RKO (cell line): ENCODE results near the gene CLEC2B.

Source experiments
- DNase-seq: peaks from one replicate; pipeline ENCODE4 v3.0.0-alpha.2; 2016; ENCODE audit warnings: low spot score

CLEC2B gene

DNA sequence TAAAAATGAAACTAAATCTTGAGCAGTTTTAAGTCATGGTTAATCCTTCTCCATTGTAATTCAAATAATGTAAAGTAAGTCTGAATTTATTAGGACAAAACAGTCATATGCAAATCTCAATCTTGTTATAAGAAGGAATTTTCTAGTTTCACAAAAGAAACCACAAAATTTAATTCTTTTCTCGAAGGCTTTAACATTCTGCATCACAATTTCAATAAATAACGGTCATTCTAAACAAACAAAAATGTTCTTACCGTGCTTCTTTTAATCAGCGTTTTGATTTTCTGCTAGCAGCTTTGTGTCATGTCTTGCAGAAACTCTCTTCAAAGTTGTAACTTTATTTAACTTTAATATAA lies 225 bp downstream of the CLEC2B start:
- no peak for DNase-seq

GRCh38 chr12:9868311-9868801 lies 798 bp downstream of the CLEC2B start:
- DNase-seq = peak; percentile 18

DNA sequence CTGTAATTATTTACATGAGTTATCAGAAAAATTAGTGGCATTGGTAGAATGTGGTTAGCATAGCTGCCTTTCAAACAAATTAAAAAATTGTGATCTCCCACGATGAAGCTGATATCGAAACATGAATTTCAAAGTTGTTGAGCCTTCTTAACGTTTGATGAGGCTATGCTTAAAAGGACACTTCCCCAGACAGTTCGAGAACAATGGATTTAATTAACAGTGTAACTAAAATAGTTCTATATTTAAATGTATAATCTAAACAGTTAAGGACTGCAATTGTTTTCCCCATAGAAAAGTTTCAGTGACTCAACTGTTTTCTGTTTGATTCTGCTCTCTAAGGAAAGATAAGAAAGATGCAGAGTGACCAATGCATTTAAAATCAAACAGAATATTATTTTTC lies 1.6 kb downstream of the CLEC2B start:
- DNase-seq = no peak

GRCh38 chr12:9866860-9867269 lies 2.3 kb downstream of the CLEC2B start:
- DNase-seq = no peak

DNA sequence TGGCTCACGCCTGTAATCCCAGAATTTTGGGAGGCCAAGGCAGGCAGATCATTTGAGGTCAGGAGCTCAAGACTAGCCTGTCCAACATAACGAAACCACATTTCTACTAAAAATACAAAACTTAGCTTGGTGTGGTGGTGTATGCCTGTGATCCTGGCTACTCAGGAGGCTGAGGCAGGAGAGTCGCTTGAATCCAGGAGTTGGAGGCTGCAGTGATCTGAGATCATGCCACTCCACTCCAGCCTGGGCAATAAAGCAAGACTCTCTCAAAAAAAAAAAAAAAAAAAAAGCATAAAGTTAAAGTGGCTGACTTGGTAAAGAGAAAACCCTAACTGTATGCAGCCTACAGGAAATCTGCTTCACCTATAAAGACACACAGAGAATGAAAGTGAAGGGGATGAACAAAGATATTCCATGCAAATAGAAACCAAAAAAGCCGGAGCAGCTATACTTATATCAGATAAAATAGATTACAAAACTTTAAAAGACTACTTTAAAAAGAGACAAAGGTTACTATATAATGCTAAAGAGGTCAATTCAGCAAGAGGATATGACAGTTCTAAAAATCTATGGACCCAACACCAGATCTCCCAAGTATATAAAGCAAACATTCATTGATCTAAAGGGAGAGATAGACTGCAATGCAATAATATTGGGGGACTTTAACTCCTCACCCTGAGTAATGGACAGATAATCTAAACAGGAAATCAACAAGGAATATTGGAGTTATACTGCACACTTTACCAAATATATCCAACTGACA lies 4.1 kb downstream of the CLEC2B start:
- no peak for DNase-seq

GRCh38 chr12:9858135-9858534 lies 11.0 kb downstream of the CLEC2B start:
- no peak for DNase-seq

DNA sequence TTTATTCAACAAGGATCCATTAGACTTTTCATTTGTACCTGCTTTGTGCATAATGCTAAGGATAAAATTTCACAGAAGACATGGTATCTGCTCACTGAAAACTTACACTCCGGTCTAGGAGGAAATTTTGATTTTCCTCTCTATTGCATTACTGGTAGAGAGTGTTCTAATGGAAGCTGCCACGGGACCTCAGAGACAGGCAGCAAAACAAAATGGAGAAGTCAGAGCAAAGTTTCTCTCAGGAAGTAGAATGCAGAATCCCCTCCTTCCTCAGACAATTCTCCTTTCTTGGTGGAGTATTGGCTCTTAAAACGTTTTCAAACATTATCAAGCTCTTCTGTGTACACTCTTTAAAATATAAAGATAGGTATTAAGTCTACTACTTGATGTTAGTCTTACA lies 12.3 kb downstream of the CLEC2B start:
- no peak for DNase-seq

DNA sequence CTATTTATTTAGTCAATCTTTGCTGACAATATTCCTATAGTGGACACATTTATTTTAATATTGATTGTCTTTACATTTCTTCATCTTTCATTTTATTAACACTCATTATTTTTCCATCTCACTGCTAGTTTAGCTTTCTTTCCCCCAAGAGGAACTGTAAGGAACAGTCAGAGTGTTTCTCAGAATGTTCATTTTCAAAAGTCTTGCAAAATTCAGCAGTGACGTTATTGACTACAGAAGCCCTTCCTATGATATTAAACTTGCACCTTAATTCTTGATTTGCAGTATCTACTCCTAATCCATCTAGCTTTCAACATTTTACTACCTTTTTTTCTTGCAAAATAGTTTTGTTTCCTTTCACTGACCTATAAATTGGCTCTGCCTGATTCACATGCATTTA lies 13.0 kb downstream of the CLEC2B start:
- DNase-seq = no peak

GRCh38 chr12:9851927-9852326 lies 17.2 kb downstream of the CLEC2B start:
- DNase-seq = no peak

DNA sequence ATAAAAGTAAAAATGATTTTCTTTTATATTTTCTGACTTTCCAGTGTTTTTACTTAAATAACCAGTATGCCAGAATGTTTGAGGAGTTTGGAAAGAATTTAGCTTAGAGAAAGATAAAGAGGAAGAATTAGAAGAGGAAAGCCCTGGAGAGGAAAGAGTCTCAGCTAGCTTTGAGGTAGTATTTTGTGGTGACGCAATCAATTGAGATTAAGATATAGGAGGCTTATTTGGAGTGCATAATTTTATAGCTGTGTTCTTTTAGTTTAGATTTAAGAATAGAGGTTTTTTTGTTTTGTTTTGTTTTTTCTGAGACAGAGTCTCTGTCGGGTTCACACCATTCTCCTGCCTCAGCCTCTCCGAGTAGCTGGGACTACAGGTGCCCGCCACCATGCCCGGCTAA lies 18.1 kb downstream of the CLEC2B start:
- DNase-seq = no peak

DNA sequence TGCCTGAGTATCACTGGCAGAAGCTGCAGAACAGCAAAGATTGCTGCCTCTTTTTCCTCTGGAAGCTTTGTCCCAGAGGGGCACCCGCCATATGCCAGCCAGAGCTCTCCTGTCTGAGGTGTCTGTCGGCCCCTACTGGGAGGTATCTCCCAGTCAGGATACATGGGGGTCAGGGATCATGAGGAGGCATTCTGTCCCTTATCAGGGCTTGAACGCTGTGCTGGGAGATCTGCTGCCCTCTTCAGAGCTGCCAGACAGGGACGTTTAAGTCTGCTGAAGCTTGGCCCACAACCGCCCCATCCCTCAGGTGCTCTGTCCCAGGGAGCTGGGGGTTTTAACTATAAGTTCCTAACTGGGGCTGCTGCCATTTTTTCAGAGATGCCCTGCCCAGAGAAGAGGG lies 20.3 kb downstream of the CLEC2B start:
- no peak for DNase-seq

- peak; percentile 7 for DNase-seq
These were observed 25.7 kb downstream of the CLEC2B start for GRCh38 chr12:9843407-9843806.

DNA sequence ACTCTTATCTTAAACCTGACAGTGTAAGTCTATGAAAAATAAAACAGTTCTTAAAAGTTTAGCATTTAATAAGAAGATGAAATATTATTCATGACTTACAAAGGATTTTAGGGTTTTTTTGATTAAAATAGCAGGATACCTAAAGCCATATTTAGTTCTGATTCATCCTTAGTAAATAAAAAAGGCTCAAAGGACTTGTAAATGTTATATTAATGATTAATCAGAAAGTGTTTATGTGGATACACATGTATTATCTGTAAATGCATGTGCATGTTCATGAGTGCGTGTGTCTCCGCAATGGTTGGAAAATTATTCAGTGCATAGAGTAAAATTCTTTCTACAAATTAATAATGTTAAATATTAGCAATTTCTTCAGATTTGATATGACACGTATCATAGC lies 37.4 kb downstream of the CLEC2B start:
- DNase-seq = no peak

- no peak for DNase-seq
These were observed 39.2 kb downstream of the CLEC2B start for GRCh38 chr12:9829982-9830381.

DNA sequence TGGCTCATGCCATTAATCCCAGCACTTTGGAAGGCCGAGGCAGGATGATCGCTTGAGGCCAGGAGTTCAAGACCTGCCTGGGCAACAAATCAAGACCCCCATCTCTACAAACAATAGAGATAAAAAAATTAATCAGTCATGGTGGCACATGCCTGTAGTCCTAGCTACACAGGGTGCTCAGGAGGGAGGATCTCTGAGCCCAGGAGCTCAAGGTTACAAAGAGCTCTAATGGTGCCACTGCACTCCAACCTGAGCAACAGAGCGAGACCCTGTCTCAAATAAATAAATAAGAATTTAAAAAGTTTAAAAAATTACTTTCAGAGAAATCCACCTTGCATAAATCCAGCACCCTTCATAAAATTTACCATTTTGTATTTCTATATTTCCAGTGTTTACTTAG lies 39.7 kb downstream of the CLEC2B start:
- DNase-seq = no peak

- no peak for DNase-seq
These were observed 41.8 kb downstream of the CLEC2B start, which contains the start of gene KLRF1 for GRCh38 chr12:9827209-9827888. TSS of gene KLRF1 (plus strand) at chr12:9827481. CDS start at chr12:9827545, 64 bp downstream.

DNA sequence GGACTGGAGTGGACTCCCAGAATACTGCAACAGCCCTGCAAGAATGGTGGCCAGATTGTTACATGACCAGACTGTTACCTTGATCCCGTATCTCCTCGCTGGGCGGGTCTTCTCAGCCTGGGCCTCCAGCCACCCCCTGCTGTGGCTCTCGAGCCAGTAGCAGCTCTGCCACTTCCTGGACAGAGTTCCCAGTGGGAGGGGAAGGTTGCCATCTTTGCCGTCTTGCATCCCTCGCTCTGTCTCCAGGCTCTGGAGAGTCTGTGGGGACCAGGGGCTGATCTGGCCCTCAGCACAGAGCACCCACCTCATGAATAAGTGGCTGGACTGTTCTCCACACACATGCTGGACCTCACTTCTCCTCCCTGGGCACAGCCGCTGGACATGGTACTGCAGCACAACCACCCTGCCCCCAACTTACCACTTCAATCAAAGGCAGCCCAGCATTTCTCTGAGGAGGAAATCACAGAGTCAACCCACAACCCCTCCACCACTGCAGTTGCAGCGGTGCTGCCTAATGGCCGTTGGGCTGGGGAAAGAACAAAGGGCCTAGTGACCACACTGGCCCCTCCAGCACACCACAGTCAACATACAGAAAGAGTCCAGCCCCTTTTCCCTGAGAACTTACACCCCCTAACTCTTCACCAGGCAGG lies 48.7 kb downstream of the CLEC2B start:
- DNase-seq = no peak

- DNase-seq = peak; percentile 45
These were observed 55.0 kb downstream of the CLEC2B start for GRCh38 chr12:9813821-9814798.

DNA sequence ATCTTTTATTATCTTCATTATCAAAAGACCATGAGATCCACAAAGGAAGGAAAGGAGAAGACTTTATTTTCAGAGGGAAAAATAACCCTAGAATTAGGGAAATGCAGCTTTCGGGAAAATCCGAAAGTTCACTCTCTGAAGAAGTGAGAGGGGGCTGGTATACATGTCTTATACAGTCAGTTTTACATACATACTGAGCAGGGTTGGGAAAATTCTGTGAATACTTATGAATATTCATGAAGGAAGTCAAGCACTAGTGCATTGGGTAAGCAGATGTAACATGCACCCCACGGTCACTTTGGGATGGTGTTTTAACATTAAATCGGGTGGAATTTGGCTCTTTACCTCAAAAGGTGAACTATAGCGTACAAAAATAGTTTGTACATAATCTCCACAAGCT lies 57.5 kb downstream of the CLEC2B start:
- DNase-seq = no peak

DNA sequence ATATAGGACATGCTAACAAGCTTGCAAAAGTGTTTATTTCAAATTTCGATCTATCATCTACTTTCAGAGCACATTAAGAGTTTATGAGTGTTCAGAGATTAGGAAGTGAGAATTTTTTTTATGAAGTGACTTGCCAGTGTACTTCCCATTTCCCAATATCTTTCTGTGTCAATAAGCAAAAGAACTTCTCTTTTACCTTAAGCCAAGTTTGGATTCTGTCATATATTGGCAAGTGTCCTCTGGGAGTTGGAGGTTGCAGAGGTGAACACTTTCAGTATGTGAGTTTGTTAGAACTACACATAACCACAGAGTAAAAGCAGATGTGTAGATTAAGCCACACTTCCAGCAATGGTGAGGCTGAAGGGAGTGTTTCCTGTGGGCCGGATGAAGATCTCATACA lies 58.5 kb downstream of the CLEC2B start:
- no peak for DNase-seq

DNA sequence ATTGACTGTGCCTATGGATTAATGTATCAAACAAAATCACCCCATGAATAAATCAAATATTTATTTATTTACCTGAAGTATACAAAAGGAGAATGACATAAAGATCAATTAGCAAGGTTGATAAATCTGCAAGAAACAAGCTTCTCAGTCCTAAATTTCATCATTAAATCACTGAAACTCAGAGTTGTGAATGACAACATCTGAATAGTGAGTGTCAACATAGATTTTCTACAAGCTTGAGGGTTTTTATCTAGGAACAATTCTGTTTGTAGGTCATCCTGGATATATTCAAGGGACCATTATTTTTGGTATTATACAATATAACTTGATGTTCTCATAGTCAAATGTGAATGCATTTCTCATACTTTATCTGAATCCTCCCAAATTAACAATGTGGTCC lies 59.3 kb downstream of the CLEC2B start:
- DNase-seq = no peak

GRCh38 chr12:9809338-9809737 lies 59.8 kb downstream of the CLEC2B start:
- no peak for DNase-seq
